ENCODE measurements around the gene TADA2B. TPM values are rescaled to one million over a fixed set of nuclear protein-coding genes. Genes with fewer than 3 reads are reported as not detected.

Gene TADA2B
- total and polyA plus RNA-seq, 2 of the 4 experiments (the other 2 are of a cell fraction): 6.1 to 8.6 TPM

DNA sequence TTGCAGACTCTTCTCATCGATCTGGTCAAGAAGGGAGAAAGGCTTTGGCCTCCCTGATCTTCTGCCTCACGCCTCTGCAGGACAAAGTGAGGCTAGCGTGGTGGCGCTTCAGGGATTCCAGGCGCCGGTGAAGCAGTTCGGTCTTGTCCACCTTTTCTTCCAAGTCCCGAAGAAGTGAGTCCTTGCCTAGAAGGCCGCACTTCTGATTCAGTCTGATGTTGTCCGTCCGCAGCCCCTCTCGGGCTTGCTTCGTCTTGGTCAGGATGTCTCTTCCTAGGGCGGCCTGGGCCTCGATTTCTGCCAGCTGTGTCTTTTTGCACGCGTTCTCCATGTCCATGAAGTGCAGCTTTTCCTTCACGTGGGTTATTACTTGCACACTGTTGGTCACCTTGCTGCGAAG lies 1.9 kb upstream of the TADA2B start:
- H2BK120ac ChIP-seq (ENCODE audit: low read depth, low read length): no peak overlapping the region
- peaks cover 24% of the 10 kb centered on the region for H4K20me1 ChIP-seq (ENCODE audit: insufficient read depth, low read length)
- no peak overlapping the region for H2BK15ac ChIP-seq (ENCODE audit: low read depth, low read length)
- intact Hi-C loops (cut with micrococcal nuclease): loop anchor here (5.0 kb wide), 1 partner anchor 54 kb away; no protein-coding TSS in a partner anchor
- TF ChIP-seq CTCF (conservative IDR thresholded peaks at IDR 0.05; ENCODE audit: low read depth, low read length): no peak
- no peak for TF ChIP-seq FOS (IDR thresholded peaks at IDR 0.05; ENCODE audit: low read depth, low read length)
- no peak for TF ChIP-seq POLR2A (IDR thresholded peaks at IDR 0.05; ENCODE audit: low read depth, low read length)
- no peak for TF ChIP-seq CEBPB (IDR thresholded peaks at IDR 0.05; ENCODE audit: low read depth, low read length)
- no peak for TF ChIP-seq RCOR1 (IDR thresholded peaks at IDR 0.05; ENCODE audit: insufficient replicate concordance, low read length)
- TF ChIP-seq MXI1 (IDR thresholded peaks at IDR 0.05; ENCODE audit: borderline replicate concordance, low read depth, low read length): no peak
- no peak for TF ChIP-seq NFE2L2 (IDR thresholded peaks at IDR 0.05; ENCODE audit: low read depth, low read length)
- TF ChIP-seq CHD1 (IDR thresholded peaks at IDR 0.05; ENCODE audit: low read depth, low read length): no peak
- no peak for TF ChIP-seq BHLHE40 (IDR thresholded peaks at IDR 0.05; ENCODE audit: low read depth, low read length)
- TF ChIP-seq, protein P1, sequence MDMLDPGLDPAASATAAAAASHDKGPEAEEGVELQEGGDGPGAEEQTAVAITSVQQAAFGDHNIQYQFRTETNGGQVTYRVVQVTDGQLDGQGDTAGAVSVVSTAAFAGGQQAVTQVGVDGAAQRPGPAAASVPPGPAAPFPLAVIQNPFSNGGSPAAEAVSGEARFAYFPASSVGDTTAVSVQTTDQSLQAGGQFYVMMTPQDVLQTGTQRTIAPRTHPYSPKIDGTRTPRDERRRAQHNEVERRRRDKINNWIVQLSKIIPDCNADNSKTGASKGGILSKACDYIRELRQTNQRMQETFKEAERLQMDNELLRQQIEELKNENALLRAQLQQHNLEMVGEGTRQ (IDR thresholded peaks at IDR 0.05; ENCODE audit: low read depth, low read length): no peak
- H3K9ac ChIP-seq (ENCODE audit: low read depth, low read length): no peak overlapping the region
- ATAC-seq (ENCODE audit: low read depth) (no peak), DNase-seq (no peak)
- no peak overlapping the region for H2BK20ac ChIP-seq (ENCODE audit: low read depth, low read length)
- H3K27ac ChIP-seq (ENCODE audit: insufficient read depth, low read length): no peak overlapping the region
- no peaks in the 10 kb centered on the region for H3K36me3 ChIP-seq (ENCODE audit: control insufficient read depth, insufficient read depth, low read length)
- no peak overlapping the region for H3K56ac ChIP-seq (ENCODE audit: extremely low read depth, insufficient read depth, low read length)
- no peak overlapping the region for H3K4me2 ChIP-seq (ENCODE audit: low read depth, low read length)
- H3K4me3 ChIP-seq (ENCODE audit: insufficient read depth, low read depth, low read length): no peak overlapping the region
- H3K9me3 ChIP-seq (ENCODE audit: control insufficient read depth, insufficient read depth, low read length): no peaks in the 10 kb centered on the region
- H3K79me1 ChIP-seq (ENCODE audit: low read depth in 1 of 2, low read length in 2 of 2): peaks cover 18 to 39% of the 10 kb centered on the region in 2 experiments
- ChIA-PET POLR2A (ENCODE audit: unreplicated experiment) (interaction anchor here (0.6 kb wide), 1 partner anchor 27 kb away, joined by 4 read pairs; the partner anchor contains the start of gene GRPEL1), CTCF (no interaction called here)
- H3K18ac ChIP-seq (ENCODE audit: low read depth, low read length): no peak overlapping the region
- no TSS peak for BruUV-seq (replicated peaks)
- peak overlapping the region; percentile 43; the same call in 1 of the 2 replicates for H3K23ac ChIP-seq (ENCODE audit: low read depth, low read length)
- dilution Hi-C loops (cut with HindIII; ENCODE audit: low sequenced_read_pairs, unreplicated experiment): no loop called here
- no peak overlapping the region for H2BK5ac ChIP-seq (ENCODE audit: low read depth, low read length, poor library complexity, severe bottlenecking)
- no peaks in the 10 kb centered on the region for H3K27me3 ChIP-seq (ENCODE audit: control insufficient read depth, insufficient read depth, low read length)
- H4K5ac ChIP-seq (ENCODE audit: low read depth, low read length): no peak overlapping the region
- no peak overlapping the region for H4K91ac ChIP-seq (ENCODE audit: insufficient read depth, low read depth, low read length)
- no peak overlapping the region for H2AK9ac ChIP-seq (replicated peaks; ENCODE audit: low read depth, low read length, poor library complexity)
- WGBS, 2 experiments (ENCODE audit: extremely low coverage in 2 of 2, insufficient read length in 1 of 2): 97% methylated on average over 10 of the region's 19 CpGs; no CpG with 5 or more reads in 1 of the 2 experiments
- peaks cover 9% of the 10 kb centered on the region for H3K9me1 ChIP-seq (ENCODE audit: insufficient read depth, low read length)
- H2AFZ ChIP-seq (replicated peaks; ENCODE audit: low read length, poor library complexity): no peak overlapping the region
- H4K8ac ChIP-seq (ENCODE audit: low read depth in 2 of 2, low read length in 2 of 2): no peak overlapping the region
- no peak overlapping the region for H2AK5ac ChIP-seq (ENCODE audit: low read depth, low read length)
- in situ Hi-C loops (cut with MboI; ENCODE audit: low sequenced_read_pairs): no loop called here
- no peak overlapping the region for H3K4ac ChIP-seq (ENCODE audit: low read depth, low read length)
- H3K14ac ChIP-seq (replicated peaks; ENCODE audit: low read depth, low read length): no peak overlapping the region
- peaks cover 18% of the 10 kb centered on the region for H3K4me1 ChIP-seq (ENCODE audit: control insufficient read depth, insufficient read depth, low read length)

All from IMR-90 (cell line).